IMR-90 (cell line): Measurements from ENCODE around the gene C21orf58. TPM values are rescaled to one million over a fixed set of nuclear protein-coding genes. Genes with fewer than 3 reads are reported as not detected.

Experiments used
- ATAC-seq: fragments of 200-7000 bp; cut with Tn5 transposase; 2 replicates; pipeline ENCODE4 v1.9.1; 2020; ENCODE audit warnings: low read depth, mild to moderate bottlenecking, moderate library complexity
- BruUV-seq: library from RNA; stranded (reverse); fragments of 400-500 nt; replicated peaks from 2 replicates; lab custom pipeline; 2021; lab: Mats Ljungman, UMichigan
- CTCF ChIA-PET: fragments of 300-600 bp; formaldehyde crosslinking; extraction: SDS; loops from one replicate; lab custom pipeline; 2021; ENCODE audit warnings: antibody characterized with exemption; lab: Yijun Ruan, JAX
- POLR2A ChIA-PET: fragments of 300-600 bp; sonication (Branson Sonifier 250); formaldehyde crosslinking; loops from one replicate; lab custom pipeline; 2022; ENCODE audit warnings: antibody characterized with exemption; ENCODE audit not compliant: unreplicated experiment; lab: Charles Lee
- DNase-seq: peaks from one replicate; pipeline ENCODE4 v3.0.0; 2013
- H2AFZ ChIP-seq: replicated peaks from 2 replicates; pipeline ENCODE3; 2013; ENCODE audit warnings: low read length, mild to moderate bottlenecking; ENCODE audit not compliant: poor library complexity
- H2AK5ac ChIP-seq: 2 replicates; pipeline ENCODE4 v1.6.1; 2013; ENCODE audit warnings: low read depth, low read length, inconsistent platforms
- H2AK9ac ChIP-seq: replicated peaks from 2 replicates; pipeline ENCODE3; 2013; ENCODE audit warnings: mild to moderate bottlenecking, low read depth, low read length, moderate library complexity; ENCODE audit not compliant: poor library complexity
- H2BK120ac ChIP-seq: 2 replicates; pipeline ENCODE4 v1.6.1; 2013; ENCODE audit warnings: low read depth, low read length, inconsistent platforms
- H2BK15ac ChIP-seq: 3 replicates; pipeline ENCODE4 v1.6.1; 2013; ENCODE audit warnings: low read depth, low read length, inconsistent platforms
- H2BK20ac ChIP-seq: 2 replicates; pipeline ENCODE4 v1.6.1; 2013; ENCODE audit warnings: low read depth, mild to moderate bottlenecking, inconsistent platforms, low read length, moderate library complexity
- H2BK5ac ChIP-seq: 2 replicates; pipeline ENCODE4 v1.6.1; 2013; ENCODE audit warnings: mild to moderate bottlenecking, low read depth, low read length, inconsistent platforms; ENCODE audit not compliant: poor library complexity, severe bottlenecking
- H3K14ac ChIP-seq: replicated peaks from 2 replicates; pipeline ENCODE4 v1.6.1; 2013; ENCODE audit warnings: low read depth, low read length, inconsistent platforms
- H3K18ac ChIP-seq: 2 replicates; pipeline ENCODE4 v1.6.1; 2013; ENCODE audit warnings: low read depth, low read length, control low read depth
- H3K23ac ChIP-seq: 2 replicates; pipeline ENCODE4 v1.6.1; 2013; ENCODE audit warnings: low read depth, low read length, inconsistent platforms
- H3K27ac ChIP-seq: 2 replicates; pipeline ENCODE4 v1.5.1; 2013; ENCODE audit warnings: mild to moderate bottlenecking, control low read depth, low read length; ENCODE audit not compliant: insufficient read depth
- H3K27me3 ChIP-seq: 2 replicates; pipeline ENCODE4 v1.6.1; 2013; ENCODE audit warnings: low read length; ENCODE audit not compliant: control insufficient read depth, insufficient read depth
- H3K36me3 ChIP-seq: 2 replicates; pipeline ENCODE4 v1.6.1; 2013; ENCODE audit warnings: low read length, mixed read lengths; ENCODE audit not compliant: control insufficient read depth, insufficient read depth
- H3K4ac ChIP-seq: 2 replicates; pipeline ENCODE4 v1.6.1; 2013; ENCODE audit warnings: low read depth, low read length, inconsistent platforms
- H3K4me1 ChIP-seq: 2 replicates; pipeline ENCODE4 v1.6.1; 2013; ENCODE audit warnings: low read length, mixed read lengths; ENCODE audit not compliant: control insufficient read depth, insufficient read depth
- H3K4me2 ChIP-seq: 2 replicates; pipeline ENCODE4 v1.6.1; 2013; ENCODE audit warnings: low read depth, mild to moderate bottlenecking, control low read depth, low read length, moderate library complexity
- H3K4me3 ChIP-seq: 2 replicates; pipeline ENCODE4 v1.5.1; 2013; ENCODE audit warnings: low read depth, mild to moderate bottlenecking, control low read depth, low read length, moderate library complexity; ENCODE audit not compliant: insufficient read depth
- H3K56ac ChIP-seq: 2 replicates; pipeline ENCODE4 v1.6.1; 2013; ENCODE audit warnings: low read length, inconsistent platforms; ENCODE audit not compliant: insufficient read depth; ENCODE audit errors: extremely low read depth
- H3K79me1 ChIP-seq, 2 experiments: 2 replicates each; pipeline ENCODE4 v1.6.1; 2013; ENCODE audit warnings: low read length in 2 of 2, inconsistent platforms in 1 of 2, low read depth in 1 of 2
- H3K9ac ChIP-seq: 2 replicates; pipeline ENCODE4 v1.6.1; 2013; ENCODE audit warnings: low read depth, low read length, control low read depth
- H3K9me1 ChIP-seq: 2 replicates; pipeline ENCODE4 v1.6.1; 2013; ENCODE audit warnings: low read length, inconsistent platforms; ENCODE audit not compliant: insufficient read depth
- H3K9me3 ChIP-seq: 2 replicates; pipeline ENCODE4 v1.6.1; 2013; ENCODE audit warnings: low read length; ENCODE audit not compliant: control insufficient read depth, insufficient read depth
- H4K20me1 ChIP-seq: 2 replicates; pipeline ENCODE4 v1.6.1; 2013; ENCODE audit warnings: low read length, inconsistent platforms; ENCODE audit not compliant: insufficient read depth
- H4K5ac ChIP-seq: 2 replicates; pipeline ENCODE4 v1.6.1; 2013; ENCODE audit warnings: mild to moderate bottlenecking, low read depth, low read length, control low read depth
- H4K8ac ChIP-seq, 2 experiments: 2 replicates each; pipeline ENCODE4 v1.6.1; 2013; ENCODE audit warnings: low read depth in 2 of 2, low read length in 2 of 2, control low read depth in 1 of 2, inconsistent platforms in 1 of 2
- H4K91ac ChIP-seq: 2 replicates; pipeline ENCODE4 v1.6.1; 2013; ENCODE audit warnings: low read depth, low read length, inconsistent platforms; ENCODE audit not compliant: insufficient read depth
- BHLHE40 ChIP-seq: fragments of 150-350 bp; IDR thresholded peaks from 2 replicates; pipeline ENCODE4 v1.6.1; 2016; ENCODE audit warnings: mild to moderate bottlenecking, low read depth, low read length
- CEBPB ChIP-seq: IDR thresholded peaks from 2 replicates; pipeline ENCODE4 v1.6.1; 2012; ENCODE audit warnings: low read depth, low read length, improper control_type of control experiment
- CHD1 ChIP-seq: IDR thresholded peaks from 2 replicates; pipeline ENCODE4 v1.6.1; 2012; ENCODE audit warnings: low read depth, low read length, improper control_type of control experiment
- CTCF ChIP-seq: conservative IDR thresholded peaks from 2 replicates; pipeline ENCODE4 v1.5.1; 2012; ENCODE audit warnings: mild to moderate bottlenecking, low read depth, low read length, improper control_type of control experiment
- ELK1 ChIP-seq: fragments of 150-350 bp; IDR thresholded peaks from 2 replicates; pipeline ENCODE4 v1.6.1; 2016; ENCODE audit warnings: low read depth, mild to moderate bottlenecking, low read length, moderate library complexity, borderline replicate concordance
- FOS ChIP-seq: fragments of 150-350 bp; IDR thresholded peaks from 2 replicates; pipeline ENCODE4 v1.6.1; 2016; ENCODE audit warnings: low read depth, low read length
- MAFK ChIP-seq: IDR thresholded peaks from 2 replicates; pipeline ENCODE4 v1.6.1; 2012; ENCODE audit warnings: low read depth, low read length, improper control_type of control experiment
- MAZ ChIP-seq: IDR thresholded peaks from 2 replicates; pipeline ENCODE4 v1.6.1; 2012; ENCODE audit warnings: low read depth, mild to moderate bottlenecking, low read length, improper control_type of control experiment, moderate library complexity, borderline replicate concordance
- MXI1 ChIP-seq: IDR thresholded peaks from 2 replicates; pipeline ENCODE4 v1.6.1; 2012; ENCODE audit warnings: low read depth, mild to moderate bottlenecking, low read length, moderate library complexity, borderline replicate concordance
- NFE2L2 ChIP-seq: fragments of 150-350 bp; IDR thresholded peaks from 2 replicates; pipeline ENCODE4 v1.6.1; 2016; ENCODE audit warnings: low read depth, mild to moderate bottlenecking, low read length
- POLR2A ChIP-seq: IDR thresholded peaks from 2 replicates; pipeline ENCODE4 v1.6.1; 2012; ENCODE audit warnings: mild to moderate bottlenecking, low read depth, low read length
- RAD21 ChIP-seq: IDR thresholded peaks from 2 replicates; pipeline ENCODE4 v1.6.1; 2012; ENCODE audit warnings: low read length, improper control_type of control experiment
- RCOR1 ChIP-seq: IDR thresholded peaks from 2 replicates; pipeline ENCODE4 v1.6.1; 2012; ENCODE audit warnings: mild to moderate bottlenecking, low read length, improper control_type of control experiment; ENCODE audit not compliant: insufficient replicate concordance
- RFX5 ChIP-seq: IDR thresholded peaks from 2 replicates; pipeline ENCODE4 v1.8.0; 2012; ENCODE audit warnings: low read depth, mild to moderate bottlenecking, low read length, moderate library complexity
- SMC3 ChIP-seq: fragments of 150-350 bp; IDR thresholded peaks from 2 replicates; pipeline ENCODE4 v1.6.1; 2016; ENCODE audit warnings: low read depth, mild to moderate bottlenecking, antibody characterized with exemption, low read length, moderate library complexity
- USF2 ChIP-seq: fragments of 150-350 bp; IDR thresholded peaks from 2 replicates; pipeline ENCODE4 v1.6.1; 2017; ENCODE audit warnings: mild to moderate bottlenecking, antibody characterized with exemption, low read length, low read depth
- WGBS, 2 experiments: methylation state at CpG; one replicate each; pipeline versions ENCODE4 v1.1.5 to v1.1.7; 2013; ENCODE audit warnings: missing lambda C conversion rate in 2 of 2; ENCODE audit not compliant: insufficient read length in 1 of 2; ENCODE audit errors: extremely low coverage in 2 of 2; 5-methylcytosine and 5-hydroxymethylcytosine counted together
- dilution Hi-C: fragments of 300-500 bp; cut with HindIII; formaldehyde crosslinking; loops from one replicate; pipeline ENCODE4 v1.14.3; 2018; ENCODE audit warnings: low sequenced_read_pairs; ENCODE audit not compliant: unreplicated experiment
- in situ Hi-C: fragments of 300-500 bp; cut with MboI; formaldehyde crosslinking; loops from 3 replicates; pipeline ENCODE4 v1.14.3; 2019; ENCODE audit warnings: low sequenced_read_pairs, inconsistent platforms, mixed read lengths
- intact Hi-C: fragments of 100-400 bp; cut with micrococcal nuclease; formaldehyde crosslinking; loops from 2 replicates; pipeline ENCODE4 v1.10.0; 2022
- polyA plus RNA-seq, 3 experiments: library from polyadenylated mRNA; depleted of rRNA; stranded (reverse); fragments of >200 nt; gene quantifications; 2 replicates each; pipeline ENCODE4 v1.2.3, GENCODE V29; 2012; ENCODE audit warnings: low replicate concordance in 1 of 3
- total RNA-seq: library from RNA; depleted of rRNA; stranded (reverse); fragments of >200 nt; gene quantifications from 2 replicates; pipeline ENCODE4 v1.2.3, GENCODE V29; 2012

The C21orf58 gene
- total and polyA plus RNA-seq, 2 of the 4 experiments (the other 2 are of a cell fraction) = 2.7 to 6.2 TPM

GRCh38 chr21:46314441-46315020 is 9.1 kb downstream of the C21orf58 start:
- 91% methylated on average over 14 of the region's 22 CpGs; no CpG with 5 or more reads in 1 of the 2 experiments for WGBS, 2 experiments
- H3K27ac ChIP-seq = no peak overlapping the region
- DNase-seq = no peak
- H2BK120ac ChIP-seq = no peak overlapping the region
- no peaks in the 10 kb centered on the region; the same call in 1 of the 2 replicates for H4K20me1 ChIP-seq
- dilution Hi-C loops = no loop called here
- H4K91ac ChIP-seq = no peak overlapping the region
- no peak overlapping the region for H2BK5ac ChIP-seq
- no peak overlapping the region for H3K4me3 ChIP-seq
- no peak overlapping the region for H3K9ac ChIP-seq
- no TSS peak for BruUV-seq
- H3K14ac ChIP-seq = no peak overlapping the region
- no peak overlapping the region for H3K56ac ChIP-seq
- ATAC-seq = no peak
- H2AFZ ChIP-seq = no peak overlapping the region
- ChIA-PET POLR2A (no interaction called here), CTCF (no interaction called here)
- H4K5ac ChIP-seq = no peak overlapping the region
- no peak overlapping the region for H2AK9ac ChIP-seq
- peaks cover 15% of the 10 kb centered on the region for H3K36me3 ChIP-seq
- no peak overlapping the region for H2AK5ac ChIP-seq
- H3K4me2 ChIP-seq = no peak overlapping the region
- peaks cover 9 to 42% of the 10 kb centered on the region in 2 experiments for H3K79me1 ChIP-seq
- no peak overlapping the region for H2BK15ac ChIP-seq
- no peak overlapping the region for H2BK20ac ChIP-seq
- no peaks in the 10 kb centered on the region for H3K4me1 ChIP-seq
- H3K27me3 ChIP-seq = no peaks in the 10 kb centered on the region
- H3K9me1 ChIP-seq = peaks cover 6% of the 10 kb centered on the region; the same call in 1 of the 2 replicates
- no peak for TF ChIP-seq MXI1
- TF ChIP-seq CTCF = no peak
- no peak for TF ChIP-seq RFX5
- TF ChIP-seq MAZ = no peak
- no peak for TF ChIP-seq RCOR1
- no peak for TF ChIP-seq USF2
- TF ChIP-seq RAD21 = no peak
- TF ChIP-seq SMC3 = no peak
- TF ChIP-seq BHLHE40 = no peak
- TF ChIP-seq CHD1 = no peak
- no peak for TF ChIP-seq MAFK
- no peak for TF ChIP-seq ELK1
- no peak for TF ChIP-seq FOS
- no peak for TF ChIP-seq CEBPB
- TF ChIP-seq POLR2A = no peak
- TF ChIP-seq NFE2L2 = no peak
- in situ Hi-C loops = no loop called here
- H3K9me3 ChIP-seq = no peaks in the 10 kb centered on the region
- H3K18ac ChIP-seq = no peak overlapping the region
- H3K23ac ChIP-seq = no peak overlapping the region
- no peak overlapping the region for H3K4ac ChIP-seq
- intact Hi-C loops = no loop called here
- no peak overlapping the region for H4K8ac ChIP-seq
